Measurements from ENCODE around the gene FBXL19. TPM values are rescaled to one million over a fixed set of nuclear protein-coding genes. Genes with fewer than 3 reads are reported as not detected.

The FBXL19 gene
- polyA plus RNA-seq, 1 of the 3 experiments (the other 2 are of a cell fraction) = 20.6 TPM

DNA sequence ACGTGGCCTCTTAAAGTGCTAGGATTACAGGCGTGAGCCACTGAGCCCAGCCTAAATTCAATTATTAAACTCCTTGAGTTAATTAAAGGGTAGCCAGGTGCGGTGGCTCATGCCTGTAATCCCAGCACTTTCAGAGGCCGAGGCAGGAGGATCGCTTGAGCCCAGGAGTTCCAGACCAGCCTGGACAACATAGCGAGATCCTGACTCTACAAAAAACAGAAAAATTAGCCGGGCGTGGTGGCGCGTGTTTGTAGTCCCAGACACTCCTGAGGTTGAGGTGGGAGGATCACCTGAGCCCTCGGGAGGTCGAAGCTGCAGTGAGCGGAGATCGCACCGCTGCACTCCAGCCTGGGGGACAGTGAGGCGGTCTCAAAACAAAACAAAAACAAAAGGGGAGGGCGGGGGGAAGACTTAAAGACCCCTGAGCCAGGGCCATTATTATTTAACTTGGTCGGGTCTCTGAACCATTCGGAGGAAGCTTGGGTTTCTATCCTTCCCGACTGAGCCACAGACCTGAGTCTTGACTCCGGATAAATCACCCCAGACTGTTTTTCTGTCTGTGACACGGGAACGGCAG is 49.0 kb upstream of the FBXL19 start:
- Histone ChIP-seq H3K27ac (ENCODE audit: low read depth in 2 of 2, low read length in 1 of 2) (peak overlapping the region; percentile 83 to 92), H3K4me3 (ENCODE audit: low read depth in 2 of 2, low read length in 1 of 2) (peak overlapping the region; percentile 75 to 94), H2AFZ (ENCODE audit: low read depth) (0 out of 2 replicates have a peak overlapping the region, but pooled peaks have one; percentile 82), H3K36me3 (replicated peaks in 1 of 2; ENCODE audit: control insufficient read depth in 1 of 2, insufficient read depth in 2 of 2, low read length in 1 of 2) (peaks cover 7 to 9% of the 10 kb centered on the region in 2 experiments), H4K20me1 (ENCODE audit: insufficient read depth) (no peaks in the 10 kb centered on the region), H3K27me3 (ENCODE audit: insufficient read depth) (no peaks in the 10 kb centered on the region), H3K79me2 (ENCODE audit: insufficient read depth) (peaks cover 44% of the 10 kb centered on the region), H3K9me2 (no peaks in the 10 kb centered on the region), H3F3A (replicated peaks; ENCODE audit: insufficient read depth) (peaks cover 2% of the 10 kb centered on the region), H3K9me3 (no peaks in the 10 kb centered on the region), H3K4me2 (peak overlapping the region; percentile 91), H3K9ac (peak overlapping the region; percentile 92), H3K4me1 (ENCODE audit: control insufficient read depth in 1 of 2, insufficient read depth in 2 of 2, low read depth in 1 of 2, low read length in 1 of 2) (peaks cover 6 to 7% of the 10 kb centered on the region in 2 experiments; a peak in 2 of 4 replicates)
- no peak for DNase-seq
- WGBS (ENCODE audit: low lambda C conversion rate) = 37% methylated on average over 21 of the region's 23 CpGs
- POLR2A ChIA-PET = interaction anchor here (0.8 to 2.1 kb wide), 14 partner anchors 17 to 127 kb away, joined by 3 to 30 read pairs (median 4); partner anchors contain the start of genes FBXL19, PHKG2 and ZNF629
- TF ChIP-seq SMC3 (IDR thresholded peaks at IDR 0.05; ENCODE audit: low read depth, low read length) (no peak), GABPA (IDR thresholded peaks at IDR 0.05; ENCODE audit: low read depth) (no peak), EZH2phosphoT487 (IDR thresholded peaks at IDR 0.05; ENCODE audit: borderline replicate concordance, low read depth) (no peak), TEAD4 (IDR thresholded peaks at IDR 0.05; ENCODE audit: borderline replicate concordance, insufficient read depth) (no peak), POLR2AphosphoS5 (IDR thresholded peaks at IDR 0.05; ENCODE audit: low read depth, low read length) (no peak), NRF1 (IDR thresholded peaks at IDR 0.05; ENCODE audit: low read depth, low read length) (no peak), RAD21 (IDR thresholded peaks at IDR 0.05; ENCODE audit: low read length) (no peak), YY1 (IDR thresholded peaks at IDR 0.05; ENCODE audit: low read depth) (no peak), RFX5 (IDR thresholded peaks at IDR 0.05; ENCODE audit: low read length) (no peak), MXI1 (IDR thresholded peaks at IDR 0.05; ENCODE audit: low read depth, low read length) (no peak), FOXJ3 (CRISPR knock-in tag; IDR thresholded peaks at IDR 0.05) (no peak), NFIC (IDR thresholded peaks at IDR 0.05; ENCODE audit: borderline replicate concordance) (no peak), ELF1 (IDR thresholded peaks at IDR 0.05) (no peak), MEF2A (IDR thresholded peaks at IDR 0.05; ENCODE audit: borderline replicate concordance, low read depth) (no peak), FOXM1 (IDR thresholded peaks at IDR 0.05; ENCODE audit: low read depth) (no peak), TAF1 (IDR thresholded peaks at IDR 0.05; ENCODE audit: borderline replicate concordance, low read depth, low read length) (no peak)
- TF ChIP-seq, protein P1, sequence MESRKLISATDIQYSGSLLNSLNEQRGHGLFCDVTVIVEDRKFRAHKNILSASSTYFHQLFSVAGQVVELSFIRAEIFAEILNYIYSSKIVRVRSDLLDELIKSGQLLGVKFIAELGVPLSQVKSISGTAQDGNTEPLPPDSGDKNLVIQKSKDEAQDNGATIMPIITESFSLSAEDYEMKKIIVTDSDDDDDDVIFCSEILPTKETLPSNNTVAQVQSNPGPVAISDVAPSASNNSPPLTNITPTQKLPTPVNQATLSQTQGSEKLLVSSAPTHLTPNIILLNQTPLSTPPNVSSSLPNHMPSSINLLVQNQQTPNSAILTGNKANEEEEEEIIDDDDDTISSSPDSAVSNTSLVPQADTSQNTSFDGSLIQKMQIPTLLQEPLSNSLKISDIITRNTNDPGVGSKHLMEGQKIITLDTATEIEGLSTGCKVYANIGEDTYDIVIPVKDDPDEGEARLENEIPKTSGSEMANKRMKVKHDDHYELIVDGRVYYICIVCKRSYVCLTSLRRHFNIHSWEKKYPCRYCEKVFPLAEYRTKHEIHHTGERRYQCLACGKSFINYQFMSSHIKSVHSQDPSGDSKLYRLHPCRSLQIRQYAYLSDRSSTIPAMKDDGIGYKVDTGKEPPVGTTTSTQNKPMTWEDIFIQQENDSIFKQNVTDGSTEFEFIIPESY (IDR thresholded peaks at IDR 0.05; ENCODE audit: borderline replicate concordance, low read depth) = no peak
- TF ChIP-seq, protein P2, sequence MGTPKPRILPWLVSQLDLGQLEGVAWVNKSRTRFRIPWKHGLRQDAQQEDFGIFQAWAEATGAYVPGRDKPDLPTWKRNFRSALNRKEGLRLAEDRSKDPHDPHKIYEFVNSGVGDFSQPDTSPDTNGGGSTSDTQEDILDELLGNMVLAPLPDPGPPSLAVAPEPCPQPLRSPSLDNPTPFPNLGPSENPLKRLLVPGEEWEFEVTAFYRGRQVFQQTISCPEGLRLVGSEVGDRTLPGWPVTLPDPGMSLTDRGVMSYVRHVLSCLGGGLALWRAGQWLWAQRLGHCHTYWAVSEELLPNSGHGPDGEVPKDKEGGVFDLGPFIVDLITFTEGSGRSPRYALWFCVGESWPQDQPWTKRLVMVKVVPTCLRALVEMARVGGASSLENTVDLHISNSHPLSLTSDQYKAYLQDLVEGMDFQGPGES (IDR thresholded peaks at IDR 0.05; ENCODE audit: low read depth, low read length) = no peak
- CTCF ChIA-PET = interaction anchor here (1.1 to 2.7 kb wide), 10 partner anchors 18 to 87 kb away, joined by 3 to 14 read pairs (median 4); partner anchors contain the start of genes CTF1 and ZNF629
